ENCODE data around the gene GAMT. TPM values are rescaled to one million over a fixed set of nuclear protein-coding genes. Genes with fewer than 3 reads are reported as not detected.

The GAMT gene
- total and polyA plus RNA-seq, 2 experiments from 2014 or later, result 21.5 to 36.9 TPM

GRCh38 chr19:1365319-1366269 is 35.7 kb downstream of the GAMT start (continued):
- TF ChIP-seq, protein P1, sequence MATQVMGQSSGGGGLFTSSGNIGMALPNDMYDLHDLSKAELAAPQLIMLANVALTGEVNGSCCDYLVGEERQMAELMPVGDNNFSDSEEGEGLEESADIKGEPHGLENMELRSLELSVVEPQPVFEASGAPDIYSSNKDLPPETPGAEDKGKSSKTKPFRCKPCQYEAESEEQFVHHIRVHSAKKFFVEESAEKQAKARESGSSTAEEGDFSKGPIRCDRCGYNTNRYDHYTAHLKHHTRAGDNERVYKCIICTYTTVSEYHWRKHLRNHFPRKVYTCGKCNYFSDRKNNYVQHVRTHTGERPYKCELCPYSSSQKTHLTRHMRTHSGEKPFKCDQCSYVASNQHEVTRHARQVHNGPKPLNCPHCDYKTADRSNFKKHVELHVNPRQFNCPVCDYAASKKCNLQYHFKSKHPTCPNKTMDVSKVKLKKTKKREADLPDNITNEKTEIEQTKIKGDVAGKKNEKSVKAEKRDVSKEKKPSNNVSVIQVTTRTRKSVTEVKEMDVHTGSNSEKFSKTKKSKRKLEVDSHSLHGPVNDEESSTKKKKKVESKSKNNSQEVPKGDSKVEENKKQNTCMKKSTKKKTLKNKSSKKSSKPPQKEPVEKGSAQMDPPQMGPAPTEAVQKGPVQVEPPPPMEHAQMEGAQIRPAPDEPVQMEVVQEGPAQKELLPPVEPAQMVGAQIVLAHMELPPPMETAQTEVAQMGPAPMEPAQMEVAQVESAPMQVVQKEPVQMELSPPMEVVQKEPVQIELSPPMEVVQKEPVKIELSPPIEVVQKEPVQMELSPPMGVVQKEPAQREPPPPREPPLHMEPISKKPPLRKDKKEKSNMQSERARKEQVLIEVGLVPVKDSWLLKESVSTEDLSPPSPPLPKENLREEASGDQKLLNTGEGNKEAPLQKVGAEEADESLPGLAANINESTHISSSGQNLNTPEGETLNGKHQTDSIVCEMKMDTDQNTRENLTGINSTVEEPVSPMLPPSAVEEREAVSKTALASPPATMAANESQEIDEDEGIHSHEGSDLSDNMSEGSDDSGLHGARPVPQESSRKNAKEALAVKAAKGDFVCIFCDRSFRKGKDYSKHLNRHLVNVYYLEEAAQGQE (IDR thresholded peaks at IDR 0.05; ENCODE audit: unreplicated experiment), result no peak
- TF ChIP-seq, protein P2, sequence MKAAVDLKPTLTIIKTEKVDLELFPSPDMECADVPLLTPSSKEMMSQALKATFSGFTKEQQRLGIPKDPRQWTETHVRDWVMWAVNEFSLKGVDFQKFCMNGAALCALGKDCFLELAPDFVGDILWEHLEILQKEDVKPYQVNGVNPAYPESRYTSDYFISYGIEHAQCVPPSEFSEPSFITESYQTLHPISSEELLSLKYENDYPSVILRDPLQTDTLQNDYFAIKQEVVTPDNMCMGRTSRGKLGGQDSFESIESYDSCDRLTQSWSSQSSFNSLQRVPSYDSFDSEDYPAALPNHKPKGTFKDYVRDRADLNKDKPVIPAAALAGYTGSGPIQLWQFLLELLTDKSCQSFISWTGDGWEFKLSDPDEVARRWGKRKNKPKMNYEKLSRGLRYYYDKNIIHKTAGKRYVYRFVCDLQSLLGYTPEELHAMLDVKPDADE (IDR thresholded peaks at IDR 0.05), result no peak
- no peak for TF ChIP-seq STAT1 (IDR thresholded peaks at IDR 0.05; ENCODE audit: unreplicated experiment)

DNA sequence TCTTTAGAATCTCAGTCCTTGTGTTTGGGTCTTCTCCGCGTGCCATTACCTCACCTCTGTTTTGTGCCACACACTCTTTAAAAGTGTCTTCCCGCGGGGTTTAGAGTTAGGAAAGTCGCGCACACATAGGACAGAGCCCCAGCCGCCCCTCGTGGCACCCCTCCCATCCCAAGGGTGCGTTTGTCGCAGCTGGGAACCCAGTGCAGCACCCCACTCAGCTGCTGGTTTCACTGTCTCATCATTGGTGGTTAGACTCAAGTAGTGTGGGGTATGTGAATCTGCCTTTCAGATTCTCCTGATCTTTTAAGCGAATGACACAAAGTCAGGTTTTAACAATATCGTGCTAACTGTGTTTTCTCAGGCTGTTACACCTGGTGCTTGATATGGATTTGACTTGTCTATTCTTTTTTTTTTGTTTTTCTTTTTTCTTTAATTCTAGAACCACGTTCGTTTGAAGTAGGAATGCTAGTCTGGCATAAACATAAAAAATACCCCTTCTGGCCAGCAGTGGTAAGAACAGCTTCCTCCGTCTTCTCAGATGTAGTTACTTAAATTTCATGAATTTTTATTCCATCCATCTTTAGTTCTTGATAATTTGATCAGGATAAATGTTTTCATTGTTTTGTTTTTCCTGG is 37.2 kb downstream of the GAMT start:
- H2AFZ ChIP-seq, result no peak overlapping the region
- peaks cover 4% of the 10 kb centered on the region; the same call in 1 of the 2 replicates for H3K4me1 ChIP-seq (ENCODE audit: insufficient read depth)
- H3K27me3 ChIP-seq (ENCODE audit: insufficient read depth), result no peaks in the 10 kb centered on the region
- H3K4me2 ChIP-seq, result no peak overlapping the region
- H3F3A ChIP-seq (replicated peaks; ENCODE audit: low read depth), result peaks cover 24% of the 10 kb centered on the region; the same call in 1 of the 2 replicates
- peaks cover 32% of the 10 kb centered on the region for H3K36me3 ChIP-seq (ENCODE audit: insufficient read depth)
- Mint-ChIP-seq H3K27me3 (ENCODE audit: insufficient read depth, low read depth, poor library complexity) (peaks cover 13% of the 10 kb centered on the region), H3K36me3 (ENCODE audit: low read depth) (peaks cover 82% of the 10 kb centered on the region), H3K27ac (no peak overlapping the region), H3K9me3 (no peaks in the 10 kb centered on the region), H3K4me3 (no peak overlapping the region), H3K4me1 (peaks cover 12% of the 10 kb centered on the region)
- H4K20me1 ChIP-seq (replicated peaks; ENCODE audit: insufficient read depth), result peaks cover 20% of the 10 kb centered on the region
- no peaks in the 10 kb centered on the region for H3K9me2 ChIP-seq (ENCODE audit: insufficient read depth)
- no peak for DNase-seq (ENCODE audit: low spot score)
- H3K79me2 ChIP-seq (replicated peaks; ENCODE audit: insufficient read depth), result peaks cover 31% of the 10 kb centered on the region
- no peak overlapping the region for H3K4me3 ChIP-seq
- ATAC-seq, result no peak
- no peak for TF ChIP-seq EZH2phosphoT487 (IDR thresholded peaks at IDR 0.05; ENCODE audit: unreplicated experiment)
- TF ChIP-seq, protein P3, sequence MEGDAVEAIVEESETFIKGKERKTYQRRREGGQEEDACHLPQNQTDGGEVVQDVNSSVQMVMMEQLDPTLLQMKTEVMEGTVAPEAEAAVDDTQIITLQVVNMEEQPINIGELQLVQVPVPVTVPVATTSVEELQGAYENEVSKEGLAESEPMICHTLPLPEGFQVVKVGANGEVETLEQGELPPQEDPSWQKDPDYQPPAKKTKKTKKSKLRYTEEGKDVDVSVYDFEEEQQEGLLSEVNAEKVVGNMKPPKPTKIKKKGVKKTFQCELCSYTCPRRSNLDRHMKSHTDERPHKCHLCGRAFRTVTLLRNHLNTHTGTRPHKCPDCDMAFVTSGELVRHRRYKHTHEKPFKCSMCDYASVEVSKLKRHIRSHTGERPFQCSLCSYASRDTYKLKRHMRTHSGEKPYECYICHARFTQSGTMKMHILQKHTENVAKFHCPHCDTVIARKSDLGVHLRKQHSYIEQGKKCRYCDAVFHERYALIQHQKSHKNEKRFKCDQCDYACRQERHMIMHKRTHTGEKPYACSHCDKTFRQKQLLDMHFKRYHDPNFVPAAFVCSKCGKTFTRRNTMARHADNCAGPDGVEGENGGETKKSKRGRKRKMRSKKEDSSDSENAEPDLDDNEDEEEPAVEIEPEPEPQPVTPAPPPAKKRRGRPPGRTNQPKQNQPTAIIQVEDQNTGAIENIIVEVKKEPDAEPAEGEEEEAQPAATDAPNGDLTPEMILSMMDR (conservative IDR thresholded peaks at IDR 0.05; ENCODE audit: low read depth in 2 of 2), result peak in 1 of 2 experiments; percentile 38; a peak in 2 of 4 replicates
- peak overlapping the region; percentile 75; the same call in 1 of the 2 replicates for H3K27ac ChIP-seq (ENCODE audit: low read depth)

Data from GM23338 (cell line).